ENCODE measurements around the gene WDR59. TPM values are rescaled to one million over a fixed set of nuclear protein-coding genes. Genes with fewer than 3 reads are reported as not detected.

The WDR59 gene
- total and polyA plus RNA-seq, 2 of the 4 experiments (the other 2 are of a cell fraction): 29.4 to 44.6 TPM

GRCh38 chr16:75024182-75024581, 39.3 kb upstream of the WDR59 start:
- H2AK9ac ChIP-seq (replicated peaks; ENCODE audit: low read depth, low read length, poor library complexity): no peak overlapping the region
- H2BK5ac ChIP-seq (ENCODE audit: low read depth, low read length, poor library complexity, severe bottlenecking): no peak overlapping the region
- in situ Hi-C loops (cut with MboI; ENCODE audit: low sequenced_read_pairs) (no loop called here), intact Hi-C loops (cut with micrococcal nuclease) (no loop called here), dilution Hi-C loops (cut with HindIII; ENCODE audit: low sequenced_read_pairs, unreplicated experiment) (no loop called here)
- H4K91ac ChIP-seq (ENCODE audit: insufficient read depth, low read depth, low read length): no peak overlapping the region
- no peak overlapping the region for H2BK15ac ChIP-seq (ENCODE audit: low read depth, low read length)
- ChIA-PET CTCF (no interaction called here), POLR2A (ENCODE audit: unreplicated experiment) (no interaction called here)
- no peak for DNase-seq
- peaks cover 4% of the 10 kb centered on the region for H3K9me3 ChIP-seq (ENCODE audit: control insufficient read depth, insufficient read depth, low read length)
- no TSS peak for BruUV-seq (replicated peaks)
- whole genome bisulfite sequencing, 2 experiments (ENCODE audit: extremely low coverage in 2 of 2, insufficient read length in 1 of 2): no CpG with 5 or more reads among the region's 3 CpGs
- H4K20me1 ChIP-seq (ENCODE audit: insufficient read depth, low read length): peaks cover 9% of the 10 kb centered on the region; the same call in 1 of the 2 replicates
- no peak for ATAC-seq (ENCODE audit: low read depth)
- H2BK120ac ChIP-seq (ENCODE audit: low read depth, low read length): no peak overlapping the region
- TF ChIP-seq CHD1 (IDR thresholded peaks at IDR 0.05; ENCODE audit: low read depth, low read length) (no peak), MAFK (IDR thresholded peaks at IDR 0.05; ENCODE audit: low read depth, low read length) (no peak), RFX5 (IDR thresholded peaks at IDR 0.05; ENCODE audit: low read depth, low read length) (no peak), RAD21 (IDR thresholded peaks at IDR 0.05; ENCODE audit: low read length) (no peak), RCOR1 (IDR thresholded peaks at IDR 0.05; ENCODE audit: insufficient replicate concordance, low read length) (no peak), ELK1 (IDR thresholded peaks at IDR 0.05; ENCODE audit: borderline replicate concordance, low read depth, low read length) (no peak), MXI1 (IDR thresholded peaks at IDR 0.05; ENCODE audit: borderline replicate concordance, low read depth, low read length) (no peak), SMC3 (IDR thresholded peaks at IDR 0.05; ENCODE audit: low read depth, low read length) (no peak), CTCF (conservative IDR thresholded peaks at IDR 0.05; ENCODE audit: low read depth, low read length) (no peak), BHLHE40 (IDR thresholded peaks at IDR 0.05; ENCODE audit: low read depth, low read length) (no peak), POLR2A (IDR thresholded peaks at IDR 0.05; ENCODE audit: low read depth, low read length) (no peak), CEBPB (IDR thresholded peaks at IDR 0.05; ENCODE audit: low read depth, low read length) (no peak), USF2 (IDR thresholded peaks at IDR 0.05; ENCODE audit: low read depth, low read length) (no peak), NFE2L2 (IDR thresholded peaks at IDR 0.05; ENCODE audit: low read depth, low read length) (no peak), MAZ (IDR thresholded peaks at IDR 0.05; ENCODE audit: borderline replicate concordance, low read depth, low read length) (no peak), FOS (IDR thresholded peaks at IDR 0.05; ENCODE audit: low read depth, low read length) (no peak)
- no peak overlapping the region for H3K56ac ChIP-seq (ENCODE audit: extremely low read depth, insufficient read depth, low read length)
- no peak overlapping the region for H3K4me3 ChIP-seq (ENCODE audit: insufficient read depth, low read depth, low read length)
- H2AFZ ChIP-seq (replicated peaks; ENCODE audit: low read length, poor library complexity): no peak overlapping the region
- no peak overlapping the region for H3K9ac ChIP-seq (ENCODE audit: low read depth, low read length)
- H3K4me1 ChIP-seq (ENCODE audit: control insufficient read depth, insufficient read depth, low read length): peaks cover 21% of the 10 kb centered on the region
- H3K36me3 ChIP-seq (ENCODE audit: control insufficient read depth, insufficient read depth, low read length): no peaks in the 10 kb centered on the region
- no peak overlapping the region for H3K4me2 ChIP-seq (ENCODE audit: low read depth, low read length)
- no peak overlapping the region for H3K27ac ChIP-seq (ENCODE audit: insufficient read depth, low read length)
- H4K8ac ChIP-seq (ENCODE audit: low read depth in 2 of 2, low read length in 2 of 2): 0 out of 4 replicates have a peak overlapping the region, but pooled peaks of 1 of the 2 experiments have one; percentile 9
- H3K27me3 ChIP-seq (ENCODE audit: control insufficient read depth, insufficient read depth, low read length): no peaks in the 10 kb centered on the region
- H2AK5ac ChIP-seq (ENCODE audit: low read depth, low read length): no peak overlapping the region
- no peak overlapping the region for H3K23ac ChIP-seq (ENCODE audit: low read depth, low read length)
- peaks cover 8% of the 10 kb centered on the region; the same call in 1 of the 2 replicates for H3K9me1 ChIP-seq (ENCODE audit: insufficient read depth, low read length)
- H2BK20ac ChIP-seq (ENCODE audit: low read depth, low read length): peak overlapping the region; percentile 27; the same call in 1 of the 2 replicates
- H3K79me1 ChIP-seq (ENCODE audit: low read depth in 1 of 2, low read length in 2 of 2): peaks cover 30 to 61% of the 10 kb centered on the region in 2 experiments
- peak overlapping the region; percentile 46; the same call in 1 of the 2 replicates for H3K18ac ChIP-seq (ENCODE audit: low read depth, low read length)
- H3K4ac ChIP-seq (ENCODE audit: low read depth, low read length): no peak overlapping the region; the same call in 1 of the 2 replicates
- H4K5ac ChIP-seq (ENCODE audit: low read depth, low read length): peak overlapping the region; percentile 49; the same call in 1 of the 2 replicates
- H3K14ac ChIP-seq (replicated peaks; ENCODE audit: low read depth, low read length): no peak overlapping the region

All from IMR-90 (cell line).